Mesendoderm (in vitro differentiated cells): Measurements from ENCODE around the gene HAS3.

ENCODE experiments used
- DNase-seq: peaks from one replicate; pipeline ENCODE4 v3.0.0; 2013
- H2AK5ac ChIP-seq: 2 replicates; pipeline ENCODE4 v1.6.1; 2013; ENCODE audit warnings: low read length, inconsistent platforms
- H2BK120ac ChIP-seq: 2 replicates; pipeline ENCODE4 v1.6.1; 2013; ENCODE audit warnings: low read depth, mild to moderate bottlenecking, low read length, moderate library complexity, mixed read lengths
- H2BK15ac ChIP-seq: replicated peaks from 2 replicates; pipeline ENCODE4 v1.6.1; 2013; ENCODE audit warnings: low read depth, mild to moderate bottlenecking, moderate library complexity
- H2BK5ac ChIP-seq: 2 replicates; pipeline ENCODE4 v1.6.1; 2013; ENCODE audit warnings: low read length, inconsistent platforms
- H3K18ac ChIP-seq: 2 replicates; pipeline ENCODE4 v1.6.1; 2013; ENCODE audit warnings: mild to moderate bottlenecking, low read length, mixed read lengths
- H3K23ac ChIP-seq: one replicate; pipeline ENCODE4 v1.6.1; 2013; ENCODE audit warnings: low read length
- H3K27ac ChIP-seq: 2 replicates; pipeline ENCODE4 v1.5.1; 2013; ENCODE audit warnings: low read depth, mild to moderate bottlenecking, inconsistent platforms, low read length, moderate library complexity
- H3K27me3 ChIP-seq: 2 replicates; pipeline ENCODE4 v1.6.1; 2013; ENCODE audit warnings: low read length, control low read depth, mild to moderate bottlenecking, inconsistent platforms; ENCODE audit not compliant: insufficient read depth, poor library complexity
- H3K36me3 ChIP-seq: 2 replicates; pipeline ENCODE4 v1.6.1; 2013; ENCODE audit warnings: low read length, inconsistent platforms; ENCODE audit not compliant: control insufficient read depth, insufficient read depth
- H3K4ac ChIP-seq: one replicate; pipeline ENCODE4 v1.6.1; 2013; ENCODE audit warnings: low read depth, mild to moderate bottlenecking, low read length, moderate library complexity
- H3K4me1 ChIP-seq: 2 replicates; pipeline ENCODE4 v1.6.1; 2013; ENCODE audit warnings: low read depth, low read length, inconsistent platforms; ENCODE audit not compliant: control insufficient read depth
- H3K4me2 ChIP-seq: 2 replicates; pipeline ENCODE4 v1.6.1; 2013; ENCODE audit warnings: low read length
- H3K4me3 ChIP-seq: 2 replicates; pipeline ENCODE4 v1.5.1; 2013; ENCODE audit warnings: mild to moderate bottlenecking, low read length
- H3K56ac ChIP-seq: one replicate; pipeline ENCODE4 v1.6.1; 2013; ENCODE audit warnings: low read length
- H3K79me1 ChIP-seq: 2 replicates; pipeline ENCODE4 v1.6.1; 2013; ENCODE audit warnings: low read length, inconsistent platforms
- H3K79me2 ChIP-seq: 2 replicates; pipeline ENCODE4 v1.6.1; 2013; ENCODE audit warnings: mild to moderate bottlenecking, low read length; ENCODE audit not compliant: control insufficient read depth, insufficient read depth
- H3K9ac ChIP-seq: 2 replicates; pipeline ENCODE4 v1.6.1; 2013; ENCODE audit warnings: low read length, inconsistent platforms
- H4K5ac ChIP-seq: one replicate; pipeline ENCODE4 v1.6.1; 2013; ENCODE audit warnings: low read length
- H4K8ac ChIP-seq: one replicate; pipeline ENCODE4 v1.6.1; 2013; ENCODE audit warnings: low read depth, mild to moderate bottlenecking, control low read depth, low read length, moderate library complexity
- WGBS: extraction: QIAGEN DNeasy Blood & Tissue Kit; methylation state at CpG from one replicate; pipeline ENCODE4 v1.1.7; 2013; ENCODE audit warnings: low lambda C conversion rate, missing lambda C conversion rate; ENCODE audit not compliant: insufficient coverage; ENCODE audit errors: extremely low coverage; 5-methylcytosine and 5-hydroxymethylcytosine counted together

Gene HAS3

DNA sequence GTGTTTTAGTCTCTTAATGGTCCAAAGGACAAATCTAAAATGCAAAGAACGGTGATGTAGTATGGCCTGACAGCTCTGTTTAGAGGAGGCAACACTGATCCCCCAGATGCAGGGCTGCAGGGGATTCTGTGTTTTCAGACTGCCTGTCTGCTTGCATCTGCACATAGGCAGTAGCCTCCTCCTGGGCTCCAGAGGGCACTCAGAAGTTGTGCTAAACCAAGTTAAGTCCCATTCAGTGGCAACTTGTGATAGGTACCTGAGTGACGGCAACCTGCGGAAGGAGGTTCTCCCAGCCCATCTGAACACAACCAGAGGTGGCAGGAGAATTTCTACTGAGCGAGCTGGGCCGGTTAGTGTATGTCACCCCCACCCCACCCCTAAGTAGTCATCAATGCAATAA is 9.9 kb downstream of the HAS3 start:
- WGBS, result no CpG with 5 or more reads among the region's 5 CpGs

DNA sequence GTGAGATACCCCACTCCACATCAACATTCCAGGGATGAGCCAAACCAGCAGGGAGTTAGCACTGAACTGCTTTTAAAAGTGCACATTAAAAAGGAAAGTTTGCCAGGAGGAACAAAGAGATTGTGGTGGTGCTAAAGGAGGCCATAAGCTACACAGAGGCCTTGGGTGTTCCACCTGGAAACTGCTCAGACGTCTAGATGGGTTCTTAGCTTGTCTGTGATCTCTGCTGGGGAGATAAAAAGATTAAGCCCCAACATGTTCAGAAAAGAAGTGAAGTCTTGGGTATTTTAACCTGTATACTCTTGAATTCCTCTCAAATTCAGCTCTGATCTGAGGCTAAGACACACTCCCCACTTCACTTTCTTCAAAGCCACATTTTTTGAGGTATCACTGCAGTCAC is 10.4 kb downstream of the HAS3 start:
- no CpG with 5 or more reads among the region's 1 CpG for WGBS
- peaks cover 4% of the 10 kb centered on the region for H3K36me3 ChIP-seq

More for the DNA sequence above, 9.9 kb downstream of the HAS3 start:
- Histone ChIP-seq H3K27me3 (no peaks in the 10 kb centered on the region), H3K79me1 (peaks cover 4% of the 10 kb centered on the region), H3K79me2 (no peaks in the 10 kb centered on the region), H3K36me3 (peaks cover 2% of the 10 kb centered on the region), H4K8ac (no peak overlapping the region), H2BK15ac (no peak overlapping the region), H3K9ac (no peak overlapping the region), H3K4me3 (no peak overlapping the region), H2BK120ac (no peak overlapping the region), H2BK5ac (no peak overlapping the region), H3K4me2 (no peak overlapping the region), H3K23ac (no peak overlapping the region), H3K56ac (no peak overlapping the region), H4K5ac (no peak overlapping the region), H3K27ac (no peak overlapping the region), H3K4me1 (no peaks in the 10 kb centered on the region), H3K4ac (no peak overlapping the region), H3K18ac (no peak overlapping the region), H2AK5ac (no peak overlapping the region)
- DNase-seq, result no peak

DNA sequence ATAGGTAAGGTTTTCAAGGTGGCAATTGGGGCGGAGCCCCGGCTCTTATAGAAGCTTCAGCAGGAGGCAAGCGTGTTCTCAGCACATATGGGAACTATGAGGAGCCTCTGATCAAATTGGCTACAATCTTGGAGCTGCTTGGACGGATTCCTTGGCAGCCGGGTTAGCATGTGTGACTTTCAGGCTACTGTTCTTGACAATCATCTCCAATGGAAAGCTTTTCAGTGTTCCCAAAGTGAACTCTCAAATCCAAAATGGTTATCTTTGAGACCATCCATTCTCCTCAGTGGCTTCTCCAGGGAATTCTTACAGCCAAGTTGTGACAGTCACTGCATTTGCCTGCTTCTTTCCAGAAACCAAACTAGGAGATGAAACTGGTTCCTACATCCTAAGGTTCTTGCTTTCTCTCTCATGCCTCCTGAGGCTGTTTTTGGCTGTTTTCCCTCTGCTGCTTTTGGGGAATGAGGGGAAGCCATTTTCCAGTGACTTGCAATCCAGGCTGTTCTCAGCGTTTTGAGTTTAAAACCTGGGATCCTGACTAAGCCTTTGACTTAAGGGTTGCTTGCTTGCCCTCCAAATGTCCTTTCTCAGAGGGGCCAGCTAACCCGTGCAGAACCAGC is 10.9 kb downstream of the HAS3 start:
- Histone ChIP-seq H3K18ac (no peak overlapping the region), H3K4ac (no peak overlapping the region), H3K79me1 (peaks cover 2% of the 10 kb centered on the region), H3K4me3 (no peak overlapping the region), H3K4me1 (no peaks in the 10 kb centered on the region), H2BK15ac (no peak overlapping the region), H3K27ac (no peak overlapping the region), H3K27me3 (no peaks in the 10 kb centered on the region), H3K9ac (no peak overlapping the region), H3K23ac (no peak overlapping the region), H3K79me2 (no peaks in the 10 kb centered on the region), H3K4me2 (no peak overlapping the region), H4K5ac (no peak overlapping the region), H3K36me3 (peaks cover 7% of the 10 kb centered on the region), H4K8ac (no peak overlapping the region), H2BK120ac (no peak overlapping the region), H3K56ac (no peak overlapping the region), H2BK5ac (no peak overlapping the region), H2AK5ac (no peak overlapping the region)
- DNase-seq, result no peak
- WGBS, result no CpG with 5 or more reads among the region's 7 CpGs

More for the DNA sequence above, 10.4 kb downstream of the HAS3 start:
- no peak overlapping the region for H3K18ac ChIP-seq
- H3K23ac ChIP-seq, result no peak overlapping the region
- no peak overlapping the region for H2BK120ac ChIP-seq
- no peaks in the 10 kb centered on the region for H3K4me1 ChIP-seq
- H3K79me2 ChIP-seq, result no peaks in the 10 kb centered on the region
- H2BK15ac ChIP-seq, result no peak overlapping the region
- no peak overlapping the region for H2BK5ac ChIP-seq
- H4K5ac ChIP-seq, result no peak overlapping the region
- no peak overlapping the region for H3K9ac ChIP-seq
- H3K4ac ChIP-seq, result no peak overlapping the region
- H2AK5ac ChIP-seq, result no peak overlapping the region
- no peak overlapping the region for H3K27ac ChIP-seq
- no peak overlapping the region for H3K4me2 ChIP-seq
- peaks cover 2% of the 10 kb centered on the region for H3K79me1 ChIP-seq
- no peak for DNase-seq
- no peak overlapping the region for H3K56ac ChIP-seq
- no peak overlapping the region for H3K4me3 ChIP-seq
- no peaks in the 10 kb centered on the region for H3K27me3 ChIP-seq
- H4K8ac ChIP-seq, result no peak overlapping the region

DNA sequence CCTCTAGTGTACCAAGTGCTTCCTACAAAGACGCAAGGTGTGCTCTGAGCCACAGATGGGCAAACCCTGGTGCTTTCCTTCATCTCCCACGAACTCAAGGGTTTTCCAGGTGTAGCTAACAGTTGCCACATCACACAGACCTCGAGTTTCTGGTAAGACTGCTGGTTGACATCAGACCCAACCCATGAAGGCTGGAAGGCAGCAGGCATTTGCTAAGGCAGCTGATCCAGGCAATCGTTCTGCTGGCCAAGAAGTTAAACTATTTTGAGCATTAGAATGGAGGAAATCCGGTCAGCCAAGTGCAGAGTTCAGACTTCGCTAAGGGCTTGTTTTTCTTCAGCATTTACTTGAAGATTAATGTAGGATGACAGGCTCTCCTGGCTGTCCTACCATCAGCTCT is 11.5 kb downstream of the HAS3 start:
- peaks cover 7% of the 10 kb centered on the region for H3K36me3 ChIP-seq
- no peak for DNase-seq
- H2BK15ac ChIP-seq, result no peak overlapping the region
- H3K9ac ChIP-seq, result no peak overlapping the region
- no peaks in the 10 kb centered on the region for H3K4me1 ChIP-seq
- no peak overlapping the region for H3K23ac ChIP-seq
- no peak overlapping the region for H2BK5ac ChIP-seq
- no peak overlapping the region for H3K18ac ChIP-seq
- H3K4me3 ChIP-seq, result no peak overlapping the region
- no peak overlapping the region for H3K4ac ChIP-seq
- H3K27me3 ChIP-seq, result no peaks in the 10 kb centered on the region
- H3K27ac ChIP-seq, result no peak overlapping the region
- H2BK120ac ChIP-seq, result no peak overlapping the region
- H3K79me2 ChIP-seq, result no peaks in the 10 kb centered on the region
- no peak overlapping the region for H3K56ac ChIP-seq
- H4K5ac ChIP-seq, result no peak overlapping the region
- H3K4me2 ChIP-seq, result no peak overlapping the region
- no peak overlapping the region for H2AK5ac ChIP-seq
- H4K8ac ChIP-seq, result no peak overlapping the region
- WGBS, result no CpG with 5 or more reads among the region's 6 CpGs
- H3K79me1 ChIP-seq, result peaks cover 2% of the 10 kb centered on the region

DNA sequence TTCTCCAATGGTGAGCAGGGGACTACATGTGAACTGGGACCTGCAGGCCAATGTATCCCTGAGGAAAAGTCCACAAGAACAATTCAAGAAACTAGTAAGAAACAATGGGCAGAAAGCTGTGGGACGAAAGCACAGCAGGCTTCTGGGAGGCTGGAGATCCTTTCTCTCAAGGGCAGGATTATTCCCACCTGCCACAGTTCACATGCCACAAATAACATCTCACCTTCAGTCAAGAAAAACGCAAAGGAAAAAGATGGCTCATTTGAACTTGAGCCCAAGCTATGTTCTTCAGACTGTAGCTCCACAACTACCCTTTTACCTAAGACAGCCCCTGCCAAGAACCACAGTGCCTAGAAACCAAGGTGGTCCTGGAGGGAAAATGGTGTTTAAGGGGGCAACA is 13.0 kb downstream of the HAS3 start:
- no peaks in the 10 kb centered on the region for H3K79me2 ChIP-seq
- H3K23ac ChIP-seq, result no peak overlapping the region
- no peak for DNase-seq
- no peak overlapping the region for H3K4me3 ChIP-seq
- H4K8ac ChIP-seq, result no peak overlapping the region
- H3K56ac ChIP-seq, result no peak overlapping the region
- H3K79me1 ChIP-seq, result peaks cover 2% of the 10 kb centered on the region
- H3K4ac ChIP-seq, result no peak overlapping the region
- no peak overlapping the region for H2AK5ac ChIP-seq
- H2BK5ac ChIP-seq, result no peak overlapping the region
- H3K36me3 ChIP-seq, result peaks cover 7% of the 10 kb centered on the region
- H3K4me2 ChIP-seq, result no peak overlapping the region
- H2BK120ac ChIP-seq, result no peak overlapping the region
- no peaks in the 10 kb centered on the region for H3K27me3 ChIP-seq
- H4K5ac ChIP-seq, result no peak overlapping the region
- H2BK15ac ChIP-seq, result no peak overlapping the region
- H3K4me1 ChIP-seq, result no peaks in the 10 kb centered on the region
- no CpG with 5 or more reads among the region's 2 CpGs for WGBS
- H3K27ac ChIP-seq, result no peak overlapping the region
- no peak overlapping the region for H3K18ac ChIP-seq
- no peak overlapping the region for H3K9ac ChIP-seq

DNA sequence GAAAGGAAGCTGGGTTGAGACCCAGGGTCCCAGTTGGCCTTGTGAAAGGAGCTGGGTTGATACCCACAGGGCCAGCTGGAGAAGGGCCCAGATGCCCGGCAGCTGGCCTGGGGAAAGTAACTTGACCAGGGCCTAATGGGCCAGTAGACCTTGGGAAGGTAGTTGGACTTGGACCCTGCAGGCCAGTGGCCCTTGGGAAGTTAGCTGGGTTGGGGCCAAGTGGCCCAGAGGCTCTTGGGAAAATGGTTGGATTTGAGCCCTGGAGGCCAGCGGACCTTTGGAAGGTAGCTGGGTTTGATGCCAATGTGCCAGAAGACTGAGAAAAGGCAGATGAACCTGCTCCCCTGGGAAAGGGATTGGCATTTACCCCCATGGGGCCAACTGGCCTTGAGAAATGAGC is 13.5 kb downstream of the HAS3 start:
- Histone ChIP-seq H3K4me3 (no peak overlapping the region), H3K4ac (no peak overlapping the region), H3K27ac (no peak overlapping the region), H3K23ac (no peak overlapping the region), H4K5ac (no peak overlapping the region), H2BK120ac (no peak overlapping the region), H3K56ac (no peak overlapping the region), H3K18ac (no peak overlapping the region), H3K79me1 (peaks cover 2% of the 10 kb centered on the region), H3K9ac (no peak overlapping the region), H3K4me2 (no peak overlapping the region), H3K79me2 (no peaks in the 10 kb centered on the region), H3K4me1 (no peaks in the 10 kb centered on the region), H3K36me3 (peaks cover 7% of the 10 kb centered on the region), H3K27me3 (no peaks in the 10 kb centered on the region), H2AK5ac (no peak overlapping the region), H2BK15ac (no peak overlapping the region), H2BK5ac (no peak overlapping the region), H4K8ac (no peak overlapping the region)
- DNase-seq, result no peak
- WGBS, result no CpG with 5 or more reads among the region's 2 CpGs
